Stimulated activated CD4-positive, alpha-beta T cell treated with anti-CD3 and anti-CD28 coated beads, Interleukin-2, amount 100 ng/mL, for 24 hours (primary cell): ENCODE measurements around the gene NAT9.

Experiments
- DNase-seq, 2 donors: peaks; one replicate each; pipeline ENCODE4 v3.0.0-alpha.2; 2020

The NAT9 gene

GRCh38 chr17:74776044-74776962 is at the start of gene NAT9:
TSS of gene NAT9 (minus strand) at chr17:74776345. CDS start at chr17:74775698, 647 bp downstream.
- DNase-seq: peak; percentile 100

DNA sequence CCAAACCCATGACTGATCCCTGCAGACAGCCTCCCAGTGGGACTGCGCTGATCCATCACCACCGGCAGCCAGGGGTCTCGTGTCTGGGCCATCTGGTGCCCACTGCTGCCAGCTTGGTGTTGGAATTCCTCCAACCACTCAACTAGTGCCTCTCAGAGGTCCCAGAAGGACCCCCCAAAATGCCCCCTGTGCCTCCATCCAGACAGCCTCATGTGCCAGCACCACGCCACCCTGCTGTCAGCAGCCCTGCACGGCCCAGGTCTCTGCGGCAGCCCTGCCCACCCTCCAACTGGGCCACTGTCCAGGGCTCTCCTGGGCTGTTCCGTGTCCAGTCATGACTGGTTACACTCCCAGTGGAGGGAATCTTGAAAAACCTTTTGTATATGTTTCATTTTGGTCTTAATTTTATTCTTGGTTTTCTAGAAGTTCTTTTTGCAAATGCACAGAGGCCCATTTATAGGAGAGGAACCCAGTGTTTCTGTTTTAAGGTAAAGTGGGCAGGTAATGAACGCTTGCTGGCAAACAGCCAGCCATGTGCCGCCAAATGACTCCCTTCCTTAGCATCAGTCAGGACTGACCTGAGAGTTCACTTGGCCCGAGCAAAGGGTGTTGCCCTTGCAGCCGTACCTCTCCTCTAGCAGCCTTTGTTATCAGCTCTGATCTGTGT is 48.9 kb upstream of the NAT9 start:
- DNase-seq: no peak

DNA sequence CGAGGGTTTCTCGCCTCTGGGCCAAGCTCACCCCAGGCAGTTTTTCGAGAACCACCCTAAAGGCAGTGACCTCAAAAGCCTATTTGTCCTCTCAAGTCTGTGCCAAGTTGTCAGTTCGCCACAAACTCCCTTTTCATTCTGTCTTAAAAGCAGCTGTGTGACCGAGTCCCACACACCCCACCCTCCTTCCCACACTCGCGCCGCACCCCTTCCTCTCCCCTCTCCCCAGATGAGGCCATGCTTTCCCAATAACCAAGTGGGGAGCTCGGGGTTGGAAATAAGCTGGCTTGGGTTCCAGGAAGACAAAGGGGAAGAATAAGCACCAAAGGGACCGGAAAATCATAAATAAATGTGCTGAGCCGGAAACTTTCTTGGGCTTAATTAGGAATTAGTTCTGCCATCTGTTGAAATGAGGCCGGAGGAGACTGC is 46.8 kb upstream of the NAT9 start:
- no peak for DNase-seq

- no peak for DNase-seq
Measured at GRCh38 chr17:74822335-74822938, 46.3 kb upstream of the NAT9 start.

- no peak for DNase-seq
Measured at GRCh38 chr17:74821655-74822334, 45.6 kb upstream of the NAT9 start.

- DNase-seq: no peak
Measured at GRCh38 chr17:74819801-74820436, 43.8 kb upstream of the NAT9 start.

DNA sequence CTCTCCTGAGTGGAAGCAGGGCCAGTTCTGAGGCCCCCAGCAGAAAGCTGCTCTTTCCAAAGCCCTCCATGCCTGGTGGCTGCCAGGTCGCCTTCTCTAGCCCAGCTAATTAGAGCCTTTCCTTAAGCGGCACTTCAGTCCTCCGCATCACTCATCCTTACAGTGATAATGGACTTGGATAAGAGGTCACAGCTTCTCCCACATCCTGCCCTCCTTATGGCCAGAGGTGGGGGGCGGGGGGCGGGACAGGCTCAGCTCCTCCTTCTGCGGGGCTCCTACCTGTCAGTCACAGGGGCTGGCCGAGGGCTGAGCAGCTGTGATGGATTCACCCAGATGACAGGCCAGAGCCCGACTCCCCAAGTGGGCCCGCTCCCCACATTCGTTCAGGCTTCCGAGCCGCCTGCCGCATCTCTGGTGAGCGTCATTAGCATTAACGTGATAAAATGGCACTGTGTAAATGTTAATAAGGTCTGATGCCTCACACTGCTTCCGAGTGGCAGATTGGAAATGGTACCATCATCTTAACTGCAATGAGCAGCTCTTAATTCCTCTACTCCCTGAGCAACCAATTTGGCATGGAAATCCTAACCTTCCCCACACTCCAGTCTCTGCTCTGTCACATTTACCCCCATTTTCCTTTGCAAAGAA is 42.3 kb upstream of the NAT9 start:
- no peak for DNase-seq

DNA sequence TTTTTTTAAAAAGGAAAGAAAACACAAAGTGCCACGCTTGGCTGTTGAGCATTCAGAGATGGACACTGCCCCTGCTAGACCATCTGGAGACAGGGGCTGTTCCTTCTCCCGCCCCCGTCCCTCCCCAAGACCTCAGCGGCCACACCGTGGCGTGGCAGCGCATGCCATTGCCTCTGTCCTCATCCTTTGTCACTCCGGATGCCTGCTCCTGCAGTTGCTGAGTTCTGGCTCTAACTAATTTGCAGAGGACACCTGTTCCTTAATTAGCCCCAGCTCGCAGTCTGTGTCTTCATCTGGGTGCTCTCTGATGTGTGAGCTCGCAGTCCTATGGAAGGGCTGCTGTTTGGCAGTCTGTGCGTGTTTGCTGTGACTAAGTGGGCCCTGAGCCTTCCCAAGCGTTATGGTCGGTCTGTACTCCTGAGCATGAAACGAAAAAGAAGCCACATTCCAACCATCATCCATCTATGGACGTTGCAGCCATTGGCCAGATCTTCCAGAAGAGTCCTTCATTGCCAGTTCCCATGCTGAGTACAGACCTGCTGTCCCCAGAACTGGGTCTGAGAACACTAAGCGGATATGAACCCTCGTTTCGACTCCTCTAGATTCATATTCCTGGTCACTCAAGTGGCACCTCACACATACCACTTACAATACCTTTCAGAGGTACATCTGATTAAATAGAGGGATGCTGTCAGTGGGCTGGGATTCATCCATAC is 40.9 kb upstream of the NAT9 start:
- DNase-seq: no peak

DNA sequence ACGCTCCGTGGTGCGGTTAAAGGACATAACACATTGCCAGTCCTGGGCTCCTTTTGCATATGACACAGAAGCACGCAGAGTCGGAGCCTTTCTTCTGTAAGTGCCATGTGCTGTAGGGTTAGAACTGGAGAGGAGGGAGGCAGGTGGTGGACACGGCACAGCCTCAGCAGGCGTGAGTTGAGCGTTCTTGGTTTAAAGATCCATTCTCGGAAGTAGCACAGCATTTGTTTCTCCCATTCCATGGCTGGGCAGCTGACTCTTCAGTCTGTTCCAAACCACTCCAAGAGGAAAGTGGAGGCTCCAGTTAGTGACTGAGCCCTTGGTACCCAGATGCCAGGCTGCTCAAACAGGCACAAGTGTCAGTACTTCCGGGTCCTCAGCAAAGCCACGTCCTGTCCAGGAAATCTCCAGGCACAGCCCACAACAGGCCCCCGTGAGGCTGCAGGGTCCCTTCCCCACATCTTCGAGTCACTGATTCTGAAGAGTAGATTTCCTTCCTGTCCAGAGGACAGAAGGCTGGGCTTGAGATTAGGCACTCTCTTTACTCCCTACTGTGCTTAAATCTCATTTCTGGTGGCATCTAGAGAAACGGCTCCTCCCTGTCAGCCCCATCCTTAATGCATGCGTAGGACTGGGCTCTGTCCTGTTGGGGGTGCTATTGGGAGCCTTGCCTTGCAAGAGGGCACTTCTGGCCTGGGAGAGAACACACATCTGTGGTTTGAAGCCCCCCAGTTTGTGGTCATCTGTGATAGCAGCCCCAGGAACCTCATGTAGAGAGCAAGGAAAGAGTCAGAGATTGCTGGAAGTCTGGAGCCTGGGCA is 39.6 kb upstream of the NAT9 start:
- no peak for DNase-seq

GRCh38 chr17:74815067-74815466 is 38.9 kb upstream of the NAT9 start:
- no peak for DNase-seq

DNA sequence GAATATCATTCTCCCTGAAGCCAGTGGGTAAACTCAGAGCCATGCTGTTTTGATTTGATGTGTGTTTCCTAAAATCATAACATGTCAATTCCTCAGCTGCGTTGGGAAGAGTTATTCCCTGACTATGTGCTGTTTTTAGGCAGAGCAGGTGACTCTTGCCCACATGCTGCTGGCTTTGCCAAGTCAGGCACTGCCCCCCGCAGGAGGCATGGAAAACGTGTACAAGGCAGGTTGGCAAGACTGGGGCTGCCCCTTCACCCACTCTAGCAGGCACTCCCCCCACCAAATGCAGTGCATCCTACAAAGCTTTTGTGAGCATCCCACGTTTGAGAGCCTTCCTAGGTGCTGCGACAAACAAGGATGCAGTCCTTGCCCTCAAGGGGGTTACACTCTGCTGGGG is 38.3 kb upstream of the NAT9 start:
- DNase-seq: no peak

DNA sequence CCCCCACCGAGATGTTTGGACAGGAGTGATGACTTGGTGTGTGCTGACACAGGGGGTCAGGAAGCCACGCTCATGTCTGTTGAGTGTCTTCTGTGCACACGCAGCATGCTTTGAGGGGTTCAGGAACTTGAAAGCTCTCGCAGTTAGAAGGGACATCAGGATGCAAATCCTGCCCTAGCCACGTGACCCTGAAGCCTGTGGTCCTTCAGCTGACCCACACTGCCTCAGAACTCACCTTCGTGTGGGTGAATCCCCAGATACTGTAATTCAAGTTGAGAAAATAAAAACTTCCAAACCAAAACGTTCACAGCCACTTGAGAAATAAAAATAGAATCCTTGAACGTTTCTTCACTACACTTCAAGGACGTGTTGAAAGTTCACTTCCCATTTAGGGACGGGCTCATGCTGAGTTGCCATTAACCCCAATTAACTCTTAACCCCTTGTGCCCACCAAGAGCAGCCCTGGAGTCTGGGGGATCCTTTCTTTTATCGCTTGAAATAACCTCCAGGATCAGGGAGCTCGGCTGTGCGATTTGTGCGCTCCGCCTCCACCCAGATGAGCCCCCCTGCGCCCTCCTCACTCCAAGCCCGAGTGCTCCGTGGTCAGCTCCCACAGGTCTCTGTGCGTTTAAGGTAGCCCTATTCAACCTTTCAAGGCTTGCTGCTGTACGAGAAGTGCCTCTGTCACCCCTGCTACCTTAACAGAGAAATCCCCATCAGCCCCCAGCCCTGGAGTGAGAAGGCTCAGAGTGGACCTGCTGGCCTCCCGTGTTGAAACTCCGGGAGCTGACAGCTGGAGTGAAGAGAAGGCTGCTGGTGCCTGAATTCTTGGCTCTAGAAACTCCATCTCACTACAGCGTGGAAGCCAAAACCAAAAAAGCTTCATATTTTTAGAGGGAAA is 36.2 kb upstream of the NAT9 start:
- no peak for DNase-seq

- no peak for DNase-seq
Measured at GRCh38 chr17:74810699-74811485, 34.7 kb upstream of the NAT9 start.

GRCh38 chr17:74808714-74809430 is 32.7 kb upstream of the NAT9 start:
- no peak for DNase-seq

DNA sequence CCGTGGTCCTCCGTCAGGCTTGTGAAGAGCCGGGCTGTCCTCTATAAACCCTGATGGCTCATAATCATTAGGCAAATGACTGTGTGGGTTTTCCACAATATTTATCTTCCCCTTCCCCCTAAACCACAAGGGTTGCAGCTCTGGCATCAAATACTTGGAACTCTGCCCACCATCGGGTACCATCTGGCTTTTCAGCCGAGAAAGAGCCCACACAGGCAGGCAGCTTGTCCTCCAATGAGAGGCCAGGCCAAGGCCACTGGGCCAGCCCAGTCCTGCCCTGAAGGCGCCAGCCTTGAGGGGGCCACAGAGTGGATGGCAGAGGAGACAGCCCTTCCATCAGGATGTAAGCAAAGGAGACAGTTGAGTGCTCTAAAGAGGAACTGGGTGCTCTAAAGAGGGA is 31.8 kb upstream of the NAT9 start:
- no peak for DNase-seq

DNA sequence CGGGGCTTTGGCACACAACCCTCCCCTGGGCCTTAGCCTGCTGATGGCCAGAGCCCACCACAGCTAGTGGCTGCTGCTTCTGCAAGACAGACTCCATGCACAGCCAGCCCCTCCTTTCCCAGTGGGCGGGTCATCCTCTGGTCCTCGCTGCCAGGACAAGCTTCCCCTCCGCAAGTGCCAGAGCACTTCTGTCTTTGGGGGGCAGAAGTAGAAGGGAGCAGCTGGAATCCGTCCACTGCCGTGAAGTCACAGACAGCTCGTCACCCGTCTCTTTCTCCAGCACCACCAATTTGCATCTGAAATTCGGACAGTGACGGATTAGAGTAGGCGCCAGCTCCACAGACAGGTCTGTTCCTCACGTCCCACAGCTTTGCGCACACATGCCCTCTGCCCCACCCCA is 31.3 kb upstream of the NAT9 start:
- DNase-seq: no peak

DNA sequence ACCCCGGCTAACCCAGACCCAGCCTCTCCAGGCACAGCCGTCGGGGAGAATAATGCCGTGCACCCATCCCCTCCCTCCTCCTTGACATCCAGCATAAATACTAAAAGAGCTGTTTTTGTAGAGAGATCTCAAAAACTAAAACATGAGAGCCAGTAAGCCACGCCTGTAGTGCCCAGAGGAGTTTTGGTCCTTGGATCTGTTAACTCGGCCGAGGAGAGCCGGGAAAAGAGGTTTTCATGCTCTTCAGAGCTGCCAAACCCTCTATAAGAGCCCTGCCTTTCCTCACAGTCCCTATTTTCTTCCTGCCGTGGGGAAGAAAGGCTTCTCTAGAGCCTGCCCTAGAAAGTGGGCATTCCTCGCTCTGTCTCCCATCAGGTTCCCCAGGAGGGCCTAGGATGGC is 30.2 kb upstream of the NAT9 start:
- DNase-seq: no peak

DNA sequence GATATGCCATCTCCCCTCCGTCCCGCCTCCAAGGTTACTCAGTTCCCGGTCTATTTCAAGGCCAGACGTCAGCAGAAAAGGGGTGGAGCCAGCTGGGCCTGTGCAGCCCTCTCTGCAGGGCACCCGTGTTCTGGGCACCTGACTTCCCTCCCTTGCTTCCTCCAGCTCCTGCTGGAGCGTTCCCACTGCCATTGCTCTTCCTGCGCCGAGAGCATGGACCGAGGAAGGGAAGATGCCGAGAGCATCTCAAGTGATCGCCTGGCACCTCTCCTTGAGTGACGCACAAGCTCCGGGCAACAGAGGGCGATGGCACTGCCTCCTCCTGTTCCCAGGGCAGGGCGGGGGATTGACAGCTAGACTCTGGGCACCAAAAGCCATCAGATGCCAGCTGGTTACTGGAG is 29.4 kb upstream of the NAT9 start:
- no peak for DNase-seq
